Naive thymus-derived CD8-positive, alpha-beta T cell (primary cell): Measurements from ENCODE around the gene SYT7. TPM values are rescaled to one million over a fixed set of nuclear protein-coding genes. Genes with fewer than 3 reads are reported as not detected.

ENCODE experiments used
- ATAC-seq, 2 donors: fragments of 150-1000 bp; cut with Tn5 transposase in 1 of 2; sonication (Bioruptor Pico), chemical (Tn5 transposase) in 1 of 2; 1 replicate in 1 of 2; 2 replicates in 1 of 2; pipeline ENCODE4 v1.10.0; 2021; ENCODE audit warnings: mild to moderate bottlenecking in 2 of 2, moderate library complexity in 2 of 2
- POLR2A ChIA-PET: fragments of 350-600 bp; sonication (Branson Sonifier 250); formaldehyde crosslinking; loops from one replicate; lab custom pipeline; 2021; ENCODE audit warnings: antibody characterized with exemption; lab: Charles Lee
- DNase-seq, 10 donors: peaks; one replicate each; pipeline versions ENCODE4 v3.0.0 to v3.0.0-alpha.2; 2020 to 2022
- H3K27ac Mint-ChIP-seq, 10 donors: one replicate each; pipeline ENCODE4 v1.8.0; 2020 to 2022; ENCODE audit warnings: mild to moderate bottlenecking in 10 of 10, mixed read lengths in 10 of 10, moderate library complexity in 4 of 10, inconsistent platforms in 1 of 10
- H3K27me3 Mint-ChIP-seq, 5 donors: one replicate each; pipeline ENCODE4 v1.8.0; 2021 to 2022; ENCODE audit warnings: mixed read lengths in 5 of 5
- H3K36me3 Mint-ChIP-seq, 3 donors: one replicate each; pipeline ENCODE4 v1.8.0; 2020 to 2022; ENCODE audit warnings: mixed read lengths in 3 of 3, mild to moderate bottlenecking in 2 of 3, inconsistent platforms in 1 of 3
- H3K4me1 Mint-ChIP-seq, 4 donors: one replicate each; pipeline ENCODE4 v1.8.0; 2021 to 2022; ENCODE audit warnings: mixed read lengths in 4 of 4
- H3K4me3 Mint-ChIP-seq, 10 donors: one replicate each; pipeline ENCODE4 v1.8.0; 2020 to 2022; ENCODE audit warnings: mild to moderate bottlenecking in 10 of 10, mixed read lengths in 10 of 10, moderate library complexity in 6 of 10, inconsistent platforms in 1 of 10
- H3K9me3 Mint-ChIP-seq, 9 donors: one replicate each; pipeline ENCODE4 v1.8.0; 2020 to 2022; ENCODE audit warnings: mixed read lengths in 9 of 9, mild to moderate bottlenecking in 3 of 9, inconsistent platforms in 1 of 9, moderate library complexity in 1 of 9
- polyA plus RNA-seq, 3 donors: library from polyadenylated mRNA; unstranded; fragments of 300-500 nt; fragmentation: Illumina TruSeq; gene quantifications; one replicate each; pipeline ENCODE4 v1.2.3, GENCODE V29; 2021
- total RNA-seq, 8 experiments: library from RNA in 2 of 8; stranded (reverse) in 2 of 8; gene quantifications; one replicate each; pipeline ENCODE4 v1.2.3 and lab custom pipeline; 2021 to 2026

SYT7 gene
- total and polyA plus RNA-seq, 5 experiments from 2014 or later: 0.06 TPM; not detected in 4

DNA sequence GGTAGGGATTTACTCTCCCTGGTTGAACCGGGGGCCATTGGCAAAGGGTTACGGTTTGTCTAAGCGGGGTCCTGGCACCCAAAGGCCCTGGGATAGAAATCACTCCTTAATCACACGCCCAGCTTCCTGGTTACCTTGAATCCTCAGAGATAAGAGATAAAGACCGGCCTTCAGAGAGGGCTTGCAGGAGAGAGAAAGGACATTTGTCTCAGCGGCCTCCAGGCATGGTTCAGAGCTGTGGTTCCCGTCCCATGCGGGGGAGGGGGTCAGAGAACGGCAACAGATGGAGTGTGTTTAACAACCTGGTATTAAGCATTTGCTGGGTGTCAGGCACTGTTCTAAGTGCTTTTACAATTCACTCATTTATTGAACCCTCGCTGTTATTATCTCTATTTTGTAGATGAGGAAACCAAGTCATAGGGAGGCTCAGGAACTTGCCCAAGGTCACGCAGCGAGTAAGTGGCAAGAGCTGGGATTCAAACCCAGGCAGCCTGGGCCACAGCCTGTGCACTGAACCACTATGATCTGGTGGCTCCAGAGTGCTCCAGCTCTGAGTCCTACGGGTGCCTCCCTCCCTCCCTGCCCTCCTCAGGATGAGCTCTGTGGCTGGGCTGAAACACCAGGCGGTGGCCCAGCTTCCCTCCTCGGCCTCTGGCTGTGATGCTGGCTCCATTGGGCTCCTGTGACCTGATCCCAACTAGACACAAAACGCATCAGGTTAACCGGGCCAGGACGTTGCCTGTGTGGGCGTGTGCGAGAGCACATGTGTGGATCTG is 53.7 kb downstream of the SYT7 start:
- no peak for ATAC-seq
- H3K36me3 Mint-ChIP-seq: no peaks in the 10 kb centered on the region
- no peaks in the 10 kb centered on the region for H3K9me3 Mint-ChIP-seq
- H3K4me1 Mint-ChIP-seq: peaks cover 0 to 2% (median 0%) of the 10 kb centered on the region in 4 donors
- peaks cover 4 to 39% (median 32%) of the 10 kb centered on the region in 5 donors for H3K27me3 Mint-ChIP-seq
- peak overlapping the region in 1 of 10 donors; percentile 24 for H3K4me3 Mint-ChIP-seq
- H3K27ac Mint-ChIP-seq: no peak overlapping the region
- DNase-seq: no peak
- POLR2A ChIA-PET: no interaction called here

DNA sequence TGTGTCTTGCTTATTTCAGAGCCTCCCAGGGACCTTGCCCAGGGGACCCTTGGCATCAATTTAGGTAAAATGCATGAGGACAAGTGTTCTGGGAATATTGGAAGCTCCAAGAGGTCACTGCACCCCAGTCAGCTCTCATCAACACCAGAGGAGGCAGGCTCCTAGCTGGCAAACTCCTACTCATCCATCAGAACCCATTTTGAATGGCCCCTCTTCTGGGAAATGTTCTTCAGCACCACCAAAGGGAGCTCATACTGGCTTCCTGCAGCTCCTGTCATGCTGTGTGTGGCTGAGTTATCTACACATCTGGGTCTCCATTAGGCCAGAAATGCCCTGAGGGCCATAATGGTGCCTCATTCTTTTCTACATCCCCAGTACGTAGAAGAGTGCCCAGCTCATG is 54.6 kb downstream of the SYT7 start:
- no peak overlapping the region for H3K4me3 Mint-ChIP-seq
- DNase-seq: no peak
- no peaks in the 10 kb centered on the region for H3K9me3 Mint-ChIP-seq
- no peaks in the 10 kb centered on the region for H3K36me3 Mint-ChIP-seq
- H3K27ac Mint-ChIP-seq: no peak overlapping the region
- no peak for ATAC-seq
- peaks cover 4 to 42% (median 32%) of the 10 kb centered on the region in 5 donors for H3K27me3 Mint-ChIP-seq
- H3K4me1 Mint-ChIP-seq: peaks cover 0 to 2% (median 0%) of the 10 kb centered on the region in 4 donors
- POLR2A ChIA-PET: interaction anchor here (0.6 kb wide), 1 partner anchor 19 kb away, joined by 3 read pairs; no protein-coding TSS in a partner anchor

DNA sequence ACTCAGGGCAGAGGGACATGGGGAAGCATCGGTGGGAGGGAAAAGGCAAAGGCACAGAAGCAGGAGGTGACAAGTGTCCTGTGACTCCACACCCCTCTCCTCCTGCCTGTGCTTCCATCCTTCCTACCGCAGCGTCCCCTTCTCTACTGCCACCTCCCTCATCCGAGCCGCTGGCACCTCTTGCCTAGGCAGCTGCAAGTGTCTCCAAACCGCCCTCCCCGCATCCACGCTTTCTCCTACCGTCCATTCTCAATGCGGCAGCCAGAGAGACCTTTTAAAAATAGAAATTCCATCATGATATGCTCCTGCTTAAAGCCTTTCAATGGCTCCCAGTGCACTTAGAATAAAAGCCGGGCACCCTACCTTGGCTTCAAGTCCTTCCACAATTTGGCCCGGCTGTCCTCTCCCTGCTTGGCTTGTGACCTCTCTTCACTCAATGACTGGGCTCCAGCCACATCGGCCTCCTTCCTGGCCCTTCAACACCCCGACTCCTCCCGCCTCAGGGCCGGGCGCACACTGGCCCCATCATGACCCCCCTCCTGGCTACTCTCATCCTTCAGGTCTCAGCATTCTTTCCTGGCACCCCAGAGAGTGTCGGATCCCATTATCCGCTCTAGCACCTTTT is 55.8 kb downstream of the SYT7 start:
- DNase-seq: no peak
- no peak for ATAC-seq
- Mint-ChIP-seq H3K36me3 (no peaks in the 10 kb centered on the region), H3K27me3 (peaks cover 4 to 42% (median 25%) of the 10 kb centered on the region in 5 donors), H3K4me3 (no peak overlapping the region), H3K9me3 (no peaks in the 10 kb centered on the region), H3K4me1 (peaks cover 0 to 2% (median 0%) of the 10 kb centered on the region in 4 donors), H3K27ac (no peak overlapping the region)
- POLR2A ChIA-PET: no interaction called here

DNA sequence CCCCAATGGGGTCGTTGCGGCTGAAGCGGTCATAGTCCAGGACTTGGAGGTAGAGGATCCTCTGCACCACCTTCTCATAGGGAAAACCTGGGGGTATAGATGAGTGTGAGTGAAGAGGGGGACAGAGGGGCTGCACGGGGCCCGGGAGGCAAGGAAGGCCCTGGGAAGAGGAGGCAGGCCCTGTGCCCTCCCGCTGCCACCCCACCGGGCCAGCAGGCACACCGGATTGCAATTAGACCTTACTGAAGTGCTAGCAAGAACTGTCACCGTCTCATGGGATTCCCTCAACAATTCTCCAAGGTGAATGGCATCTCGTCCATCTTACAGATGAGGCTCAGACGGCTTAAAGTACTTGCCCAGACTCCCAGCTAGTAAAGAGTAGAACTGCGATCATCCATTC is 56.4 kb downstream of the SYT7 start:
- H3K36me3 Mint-ChIP-seq: no peaks in the 10 kb centered on the region
- H3K27ac Mint-ChIP-seq: no peak overlapping the region

DNA sequence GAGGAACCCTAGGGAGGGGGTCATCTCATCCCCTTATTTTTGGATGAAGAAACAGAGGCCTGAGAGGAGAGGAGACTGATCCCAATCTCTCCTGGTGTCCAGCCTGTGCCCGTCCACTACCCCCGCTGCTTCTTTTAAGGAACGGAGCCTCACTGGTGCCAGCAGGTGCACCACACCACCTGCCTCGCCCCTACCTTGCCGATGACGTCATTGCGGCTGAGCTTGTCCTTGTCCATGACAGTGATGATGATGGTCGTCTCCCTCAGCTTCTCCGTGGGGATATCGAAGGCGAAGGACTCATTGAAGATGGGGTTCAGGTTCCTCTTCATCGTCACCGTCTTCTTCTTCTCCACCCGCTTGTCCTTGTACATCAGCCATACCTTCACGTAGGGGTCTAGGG is 58.0 kb downstream of the SYT7 start:
- peaks cover 7 to 38% (median 34%) of the 10 kb centered on the region in 5 donors for H3K27me3 Mint-ChIP-seq
- POLR2A ChIA-PET: no interaction called here
- H3K4me1 Mint-ChIP-seq: peaks cover 0 to 2% (median 0%) of the 10 kb centered on the region in 4 donors
- no peaks in the 10 kb centered on the region for H3K9me3 Mint-ChIP-seq
- DNase-seq: no peak
- no peak for ATAC-seq
- H3K27ac Mint-ChIP-seq: no peak overlapping the region
- H3K36me3 Mint-ChIP-seq: no peaks in the 10 kb centered on the region
- no peak overlapping the region for H3K4me3 Mint-ChIP-seq

More for the DNA sequence above, 56.4 kb downstream of the SYT7 start:
- H3K4me1 Mint-ChIP-seq: peaks cover 0 to 2% (median 0%) of the 10 kb centered on the region in 4 donors
- no peak overlapping the region for H3K4me3 Mint-ChIP-seq
- no peaks in the 10 kb centered on the region for H3K9me3 Mint-ChIP-seq
- peaks cover 5 to 40% (median 25%) of the 10 kb centered on the region in 5 donors for H3K27me3 Mint-ChIP-seq
- DNase-seq (no peak), ATAC-seq (no peak)
- POLR2A ChIA-PET: no interaction called here

DNA sequence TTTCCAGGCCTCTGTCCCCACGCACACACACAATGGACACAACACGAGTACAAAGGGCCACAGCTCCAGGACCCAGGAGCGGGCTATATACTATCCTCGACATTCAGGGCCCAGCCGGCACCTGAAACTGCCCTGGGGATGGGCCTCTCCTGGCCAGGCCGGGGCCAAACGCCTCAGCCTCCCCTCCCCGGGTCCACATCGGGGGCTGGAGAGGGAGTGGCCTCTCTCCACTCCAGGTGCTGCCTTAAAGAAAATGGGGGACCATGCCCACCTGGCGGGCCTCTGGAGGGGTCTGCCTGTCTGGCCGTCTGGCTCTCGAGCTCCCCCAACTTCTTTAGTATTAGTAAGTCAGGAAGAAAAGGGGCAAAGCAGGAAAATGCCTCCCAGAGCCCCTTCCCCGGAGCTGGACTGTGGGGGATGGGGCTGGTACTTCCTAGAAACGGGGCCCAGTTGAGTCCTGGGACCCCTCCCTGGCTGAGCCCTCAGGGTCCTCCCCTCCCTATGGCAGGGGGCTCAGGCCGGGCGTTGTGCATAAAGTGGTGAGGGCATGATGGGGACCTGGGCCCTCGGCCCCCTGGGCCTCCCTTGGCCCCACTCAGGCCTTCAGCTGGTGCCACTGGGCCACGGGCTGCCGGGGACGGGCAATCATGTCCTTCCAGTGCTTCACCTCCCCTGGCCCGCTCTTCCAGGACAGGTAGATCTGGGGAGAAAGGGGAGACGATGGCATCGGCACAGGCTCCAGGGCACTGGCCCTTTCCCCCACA is 62.7 kb downstream of the SYT7 start:
- ATAC-seq (no peak), DNase-seq (no peak)
- H3K36me3 Mint-ChIP-seq: no peaks in the 10 kb centered on the region
- H3K27me3 Mint-ChIP-seq: peaks cover 9 to 37% (median 27%) of the 10 kb centered on the region in 5 donors
- POLR2A ChIA-PET: interaction anchor here (0.6 kb wide), 1 partner anchor 35 kb away, joined by 9 read pairs; no protein-coding TSS in a partner anchor
- no peak overlapping the region for H3K27ac Mint-ChIP-seq
- no peaks in the 10 kb centered on the region for H3K9me3 Mint-ChIP-seq
- H3K4me3 Mint-ChIP-seq: peak overlapping the region in 3 of 10 donors; percentile 13 to 51 (median 33)
- H3K4me1 Mint-ChIP-seq: peaks cover 2 to 14% (median 8%) of the 10 kb centered on the region in 4 donors

DNA sequence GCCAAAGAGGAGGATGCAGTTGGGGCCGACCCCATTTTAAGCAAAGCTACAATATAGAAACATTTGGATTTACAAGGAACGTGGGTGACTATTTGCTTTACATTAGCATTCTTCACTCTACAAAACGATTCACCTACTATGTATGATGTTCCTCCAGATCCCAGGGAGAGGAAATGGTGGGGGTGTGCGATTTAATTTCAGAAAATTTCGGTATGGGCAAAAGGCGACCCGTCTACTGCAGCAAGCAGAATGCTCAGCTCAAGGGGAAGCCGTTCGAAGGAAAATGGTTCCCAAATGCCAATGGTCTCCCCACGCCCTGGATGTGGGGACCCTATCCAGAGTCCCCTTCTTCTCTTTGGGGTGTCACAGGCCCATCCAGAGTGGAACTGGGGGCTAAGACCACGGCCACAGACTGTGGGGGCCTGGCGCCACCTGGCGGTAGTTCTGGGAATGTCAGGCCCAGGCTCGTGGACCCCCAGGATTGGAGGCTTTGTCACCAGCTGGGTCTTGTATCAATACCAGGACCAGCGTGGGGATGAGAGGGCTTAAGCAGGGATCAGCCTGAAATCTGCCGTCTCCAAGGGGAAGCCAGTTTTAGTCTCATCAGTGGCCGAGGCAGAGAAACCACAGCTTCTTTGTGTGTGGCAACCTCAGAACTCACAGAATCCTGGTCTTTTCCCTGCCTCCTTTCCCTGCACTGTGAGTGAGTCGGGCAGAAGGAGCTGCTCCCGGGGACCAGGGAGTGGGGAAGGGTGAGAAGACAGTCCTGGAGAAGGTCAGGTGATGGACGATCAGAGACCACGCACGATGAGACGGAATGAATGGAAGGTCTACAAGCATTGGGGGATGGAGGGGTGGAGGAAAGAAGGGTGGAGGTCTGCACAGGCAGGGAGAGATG is 64.0 kb downstream of the SYT7 start:
- Mint-ChIP-seq H3K9me3 (no peaks in the 10 kb centered on the region), H3K27me3 (peaks cover 13 to 50% (median 36%) of the 10 kb centered on the region in 5 donors), H3K27ac (no peak overlapping the region), H3K36me3 (no peaks in the 10 kb centered on the region), H3K4me3 (peak overlapping the region; percentile 31 to 79 (median 74)), H3K4me1 (peaks cover 2 to 14% (median 8%) of the 10 kb centered on the region in 4 donors)
- peak; percentile 41 to 75 (median 67) for DNase-seq
- ATAC-seq: peak; percentile 84 to 90
- POLR2A ChIA-PET: interaction anchor here (0.6 to 1.5 kb wide), 3 partner anchors 39 to 87 kb away, joined by 3 read pairs; partner anchors contain the start of genes CPSF7 and SDHAF2

DNA sequence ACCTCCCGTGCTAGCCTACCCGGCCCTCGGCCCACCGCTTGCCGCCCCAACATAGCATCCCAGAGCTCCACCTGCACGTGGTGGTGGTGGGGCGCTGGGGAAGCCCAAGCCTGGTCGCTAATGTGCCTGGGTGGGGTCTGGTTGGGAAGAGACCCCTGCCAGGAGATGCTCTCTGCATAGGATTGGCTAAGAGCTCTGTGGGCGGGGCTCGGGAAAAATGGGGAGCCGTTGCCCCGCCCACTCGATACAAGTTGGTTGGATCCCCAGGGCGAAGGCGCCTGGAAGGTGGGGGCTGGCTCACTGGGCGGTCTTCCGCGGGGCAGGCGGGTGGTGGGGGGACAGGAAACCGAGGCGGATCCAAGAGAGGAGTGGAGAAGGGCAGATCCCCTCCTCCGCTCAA is 64.7 kb downstream of the SYT7 start:
- Mint-ChIP-seq H3K27ac (no peak overlapping the region), H3K36me3 (no peaks in the 10 kb centered on the region), H3K4me3 (peak overlapping the region in 6 of 10 donors; percentile 31 to 79 (median 75)), H3K9me3 (no peaks in the 10 kb centered on the region), H3K27me3 (peaks cover 15 to 57% (median 41%) of the 10 kb centered on the region in 5 donors), H3K4me1 (peaks cover 2 to 14% (median 8%) of the 10 kb centered on the region in 4 donors)
- ATAC-seq: peak; percentile 35 to 49
- no peak for DNase-seq
- POLR2A ChIA-PET: interaction anchor here (0.6 to 1.5 kb wide), 3 partner anchors 38 to 87 kb away, joined by 3 read pairs; partner anchors contain the start of genes CPSF7 and SDHAF2

DNA sequence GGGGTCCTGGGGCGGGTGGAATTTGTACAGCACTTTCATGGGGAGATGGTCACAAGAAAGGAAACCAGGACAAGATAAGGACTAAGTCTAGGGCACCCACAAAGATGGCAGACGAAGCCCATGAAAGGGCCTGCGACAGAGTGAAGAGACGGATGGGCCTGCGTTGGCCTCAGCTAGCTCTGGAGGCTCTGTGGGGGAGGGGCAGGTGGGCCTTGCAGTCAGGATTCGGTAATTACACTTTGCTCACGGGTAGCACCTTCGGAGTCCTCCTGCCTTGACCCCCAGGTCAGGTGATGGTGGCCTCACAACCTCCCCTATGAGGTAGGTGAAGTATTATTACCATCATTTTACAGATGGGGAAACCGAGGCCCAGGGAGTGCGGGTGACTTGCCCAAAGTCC is 65.2 kb downstream of the SYT7 start:
- ATAC-seq (no peak), DNase-seq (no peak)
- Mint-ChIP-seq H3K36me3 (no peaks in the 10 kb centered on the region), H3K9me3 (no peaks in the 10 kb centered on the region), H3K4me3 (peak overlapping the region in 3 of 10 donors; percentile 57 to 78 (median 73)), H3K27ac (no peak overlapping the region), H3K4me1 (peaks cover 2 to 14% (median 8%) of the 10 kb centered on the region in 4 donors), H3K27me3 (peaks cover 18 to 62% (median 44%) of the 10 kb centered on the region in 5 donors)
- POLR2A ChIA-PET: interaction anchor here (1.5 kb wide), 1 partner anchor 37 kb away, joined by 3 read pairs; no protein-coding TSS in a partner anchor

DNA sequence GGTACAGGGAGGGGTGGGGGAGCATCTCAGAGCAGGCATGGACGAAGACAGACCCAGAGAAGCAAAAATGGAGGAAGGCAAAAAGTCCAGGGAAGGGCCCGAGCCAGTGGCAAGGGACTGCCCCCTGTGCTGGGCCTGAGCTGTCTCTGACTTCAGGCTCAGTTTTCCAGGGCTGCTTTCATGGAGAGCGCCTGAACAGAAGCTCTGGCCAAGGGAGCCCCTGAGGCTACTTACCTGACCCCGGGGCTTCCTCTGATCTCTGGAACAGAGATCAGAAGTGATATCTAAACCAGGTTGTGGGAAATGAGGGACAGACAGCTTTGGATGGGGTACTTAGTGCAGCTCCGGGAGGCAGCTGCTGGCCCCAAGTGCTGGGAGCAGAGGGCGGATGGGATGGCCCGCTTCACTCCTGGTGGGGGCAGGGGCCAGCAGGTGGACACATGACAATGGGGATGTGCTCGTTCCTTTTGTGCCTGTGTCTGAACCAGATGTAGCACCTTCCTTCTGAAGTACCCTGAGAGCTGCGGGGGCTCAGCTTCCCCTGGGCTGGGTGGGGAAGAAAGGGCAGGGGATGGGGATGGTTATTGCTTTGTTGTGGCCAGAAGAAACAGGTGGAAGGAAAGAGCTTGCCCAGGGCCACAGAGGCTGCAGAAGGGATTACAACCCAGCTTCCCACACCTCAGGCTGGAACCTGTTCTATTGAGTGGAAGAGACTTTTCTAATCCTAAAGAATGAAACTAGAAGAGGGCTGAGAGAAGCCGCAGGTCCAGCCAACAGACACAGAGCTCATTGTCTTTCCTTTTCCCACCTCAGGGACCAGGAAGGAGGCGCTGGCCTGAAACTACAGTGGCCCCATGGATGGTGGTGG is 66.6 kb downstream of the SYT7 start:
- peak overlapping the region in 1 of 10 donors; percentile 10 for H3K4me3 Mint-ChIP-seq
- no peaks in the 10 kb centered on the region for H3K9me3 Mint-ChIP-seq
- H3K27ac Mint-ChIP-seq: peak overlapping the region in 1 of 10 donors; percentile 17
- DNase-seq: no peak
- no peak for ATAC-seq
- POLR2A ChIA-PET: no interaction called here
- H3K27me3 Mint-ChIP-seq: peaks cover 20 to 68% (median 42%) of the 10 kb centered on the region in 5 donors
- peaks cover 2 to 16% (median 11%) of the 10 kb centered on the region in 4 donors for H3K4me1 Mint-ChIP-seq
- H3K36me3 Mint-ChIP-seq: no peaks in the 10 kb centered on the region
